CD14-positive monocyte (primary cell): ENCODE measurements around the gene CDH12. TPM values are rescaled to one million over a fixed set of nuclear protein-coding genes. Genes with fewer than 3 reads are reported as not detected.

ENCODE experiments used
- DNase-seq, 3 donors: peaks; one replicate each; pipeline ENCODE4 v3.0.0-alpha.2; 2011 to 2022
- H2AFZ ChIP-seq: 2 replicates; pipeline ENCODE4 v1.6.0; 2012; ENCODE audit warnings: mild to moderate bottlenecking, low read depth, low read length, inconsistent platforms; ENCODE audit not compliant: insufficient read depth, poor library complexity, severe bottlenecking
- H3K27ac ChIP-seq, 2 donors: 1 replicate in 1 of 2; 2 replicates in 1 of 2; pipeline ENCODE4 v1.5.1; 2012 to 2013; ENCODE audit warnings: low read length in 2 of 2, control low read depth in 1 of 2, inconsistent platforms in 1 of 2, low read depth in 1 of 2, mild to moderate bottlenecking in 1 of 2
- H3K27me3 ChIP-seq, 2 donors: one replicate each; pipeline versions ENCODE4 v1.6.0 to v1.6.1; 2011 to 2013; ENCODE audit warnings: low read length in 2 of 2; ENCODE audit not compliant: control insufficient read depth in 2 of 2, insufficient read depth in 2 of 2
- H3K36me3 ChIP-seq, 2 donors: replicated peaks in 1 of 2; 1 replicate in 1 of 2; 2 replicates in 1 of 2; pipeline versions ENCODE4 v1.5.1 to v1.6.1; 2012 to 2013; ENCODE audit warnings: low read length in 2 of 2, control low read depth in 1 of 2, inconsistent platforms in 1 of 2, mild to moderate bottlenecking in 1 of 2; ENCODE audit not compliant: insufficient read depth in 2 of 2, control insufficient read depth in 1 of 2
- H3K4me1 ChIP-seq, 2 donors: 1 replicate in 1 of 2; 2 replicates in 1 of 2; pipeline versions ENCODE4 v1.5.1 to v1.6.1; 2012 to 2013; ENCODE audit warnings: low read length in 2 of 2, control low read depth in 1 of 2, inconsistent platforms in 1 of 2, mild to moderate bottlenecking in 1 of 2, moderate library complexity in 1 of 2; ENCODE audit not compliant: insufficient read depth in 2 of 2, control insufficient read depth in 1 of 2
- H3K4me2 ChIP-seq: replicated peaks from 2 replicates; pipeline ENCODE3; 2012; ENCODE audit warnings: low read length, moderate library complexity, mild to moderate bottlenecking; ENCODE audit not compliant: poor library complexity, severe bottlenecking; ENCODE audit errors: extremely low read depth
- H3K4me3 ChIP-seq, 3 experiments: fragments of 200-600 bp in 1 of 3; sonication (generic) in 1 of 3; replicated peaks in 1 of 3; 1 replicate in 2 of 3; 2 replicates in 1 of 3; pipeline ENCODE4 v1.5.1; 2011 to 2013; ENCODE audit warnings: low read length in 3 of 3, mild to moderate bottlenecking in 3 of 3, control low read depth in 2 of 3, low read depth in 2 of 3, inconsistent platforms in 1 of 3, moderate library complexity in 1 of 3
- H3K79me2 ChIP-seq: 2 replicates; pipeline ENCODE4 v1.6.0; 2012; ENCODE audit warnings: mild to moderate bottlenecking, control low read depth, inconsistent platforms, low read length, moderate library complexity; ENCODE audit not compliant: insufficient read depth
- H3K9ac ChIP-seq: 2 replicates; pipeline ENCODE4 v1.6.0; 2017; ENCODE audit warnings: low read length, mild to moderate bottlenecking; ENCODE audit not compliant: insufficient read depth, poor library complexity, severe bottlenecking
- H3K9me3 ChIP-seq, 2 donors: replicated peaks in 1 of 2; 1 replicate in 1 of 2; 2 replicates in 1 of 2; pipeline versions ENCODE4 v1.5.1 to v1.6.1; 2012 to 2013; ENCODE audit warnings: low read length in 2 of 2, control low read depth in 1 of 2; ENCODE audit not compliant: control insufficient read depth in 1 of 2, insufficient read depth in 1 of 2
- H4K20me1 ChIP-seq: 2 replicates; pipeline ENCODE4 v1.6.0; 2012; ENCODE audit warnings: mild to moderate bottlenecking, low read length, control low read depth, moderate library complexity; ENCODE audit not compliant: insufficient read depth
- H3K27ac Mint-ChIP-seq, 7 donors: one replicate each; pipeline ENCODE4 v1.8.0; 2020; ENCODE audit warnings: mild to moderate bottlenecking in 7 of 7, mixed read lengths in 7 of 7, moderate library complexity in 6 of 7, inconsistent platforms in 2 of 7
- H3K27me3 Mint-ChIP-seq, 3 donors: one replicate each; pipeline ENCODE4 v1.8.0; 2021 to 2022; ENCODE audit warnings: low read depth in 3 of 3, mild to moderate bottlenecking in 3 of 3, mixed read lengths in 3 of 3, moderate library complexity in 3 of 3, inconsistent platforms in 1 of 3
- H3K36me3 Mint-ChIP-seq, 2 donors: one replicate each; pipeline ENCODE4 v1.8.0; 2020; ENCODE audit warnings: mixed read lengths in 2 of 2, inconsistent platforms in 1 of 2, mild to moderate bottlenecking in 1 of 2
- H3K4me1 Mint-ChIP-seq: one replicate; pipeline ENCODE4 v1.8.0; 2020; ENCODE audit warnings: mild to moderate bottlenecking, mixed read lengths
- H3K4me3 Mint-ChIP-seq, 2 donors: one replicate each; pipeline ENCODE4 v1.8.0; 2020; ENCODE audit warnings: mild to moderate bottlenecking in 2 of 2, mixed read lengths in 2 of 2, moderate library complexity in 1 of 2
- H3K9me3 Mint-ChIP-seq, 7 donors: one replicate each; pipeline ENCODE4 v1.8.0; 2020 to 2022; ENCODE audit warnings: mixed read lengths in 7 of 7, mild to moderate bottlenecking in 6 of 7, moderate library complexity in 6 of 7, inconsistent platforms in 2 of 7
- WGBS: methylation state at CpG from one replicate; pipeline ENCODE4 v1.1.5; 2013; ENCODE audit warnings: missing lambda C conversion rate; ENCODE audit not compliant: insufficient coverage; 5-methylcytosine and 5-hydroxymethylcytosine counted together
- intact Hi-C, 2 donors: fragments of 100-400 bp; cut with micrococcal nuclease; formaldehyde crosslinking; loops; one replicate each; pipeline versions ENCODE4 v1.15.0 to v1.15.1; 2023
- polyA plus RNA-seq, 3 donors: library from polyadenylated mRNA; depleted of rRNA in 1 of 3; unstranded in 2 of 3; stranded (reverse) in 1 of 3; fragments of 300-500 nt in 2 of 3; fragments of >200 nt in 1 of 3; fragmentation: Illumina TruSeq in 2 of 3; gene quantifications; 1 replicate in 2 of 3; 2 replicates in 1 of 3; pipeline ENCODE4 v1.2.3, GENCODE V29; 2012 to 2021
- TF ChIP-seq, protein P1 (sequence below): fragments of 200-600 bp; IDR thresholded peaks from one replicate; pipeline ENCODE4 v1.8.0; 2022; ENCODE audit warnings: antibody characterized with exemption, mild to moderate bottlenecking

Gene CDH12
- polyA plus RNA-seq, 3 donors = not detected

DNA sequence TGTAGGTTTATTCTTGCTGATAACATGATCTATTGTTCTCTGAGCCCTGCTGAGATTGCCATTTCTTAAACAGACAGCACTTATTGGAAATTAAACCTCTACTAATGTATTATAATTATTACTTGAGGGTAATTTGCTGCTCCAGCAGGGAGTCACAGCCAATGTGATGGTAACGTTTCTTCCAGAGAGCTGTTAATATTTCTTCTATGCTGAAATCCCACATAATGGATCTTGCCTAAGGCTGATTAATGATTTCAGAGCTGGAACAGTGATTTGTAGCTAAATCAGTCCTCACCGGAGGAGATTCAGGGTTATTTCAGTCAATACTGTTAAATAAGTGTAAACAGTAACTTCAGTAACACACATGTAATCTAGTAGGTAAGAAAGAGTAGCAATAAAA lies 170.1 kb downstream of the CDH12 start:
- intact Hi-C loops = no loop called here
- Histone ChIP-seq H3K9ac (no peak overlapping the region), H4K20me1 (no peaks in the 10 kb centered on the region), H3K36me3 (no peaks in the 10 kb centered on the region), H3K4me2 (no peak overlapping the region), H3K27me3 (no peaks in the 10 kb centered on the region), H3K9me3 (no peaks in the 10 kb centered on the region), H3K79me2 (no peaks in the 10 kb centered on the region), H3K4me1 (no peaks in the 10 kb centered on the region), H3K4me3 (no peak overlapping the region), H2AFZ (no peak overlapping the region), H3K27ac (no peak overlapping the region)
- H3K27ac Mint-ChIP-seq = no peak overlapping the region
- no CpG with 5 or more reads among the region's 2 CpGs for WGBS
- DNase-seq = no peak
- peaks cover 0 to 1% (median 0%) of the 10 kb centered on the region in 3 donors for H3K27me3 Mint-ChIP-seq
- no peaks in the 10 kb centered on the region for H3K4me1 Mint-ChIP-seq
- TF ChIP-seq, protein P1, sequence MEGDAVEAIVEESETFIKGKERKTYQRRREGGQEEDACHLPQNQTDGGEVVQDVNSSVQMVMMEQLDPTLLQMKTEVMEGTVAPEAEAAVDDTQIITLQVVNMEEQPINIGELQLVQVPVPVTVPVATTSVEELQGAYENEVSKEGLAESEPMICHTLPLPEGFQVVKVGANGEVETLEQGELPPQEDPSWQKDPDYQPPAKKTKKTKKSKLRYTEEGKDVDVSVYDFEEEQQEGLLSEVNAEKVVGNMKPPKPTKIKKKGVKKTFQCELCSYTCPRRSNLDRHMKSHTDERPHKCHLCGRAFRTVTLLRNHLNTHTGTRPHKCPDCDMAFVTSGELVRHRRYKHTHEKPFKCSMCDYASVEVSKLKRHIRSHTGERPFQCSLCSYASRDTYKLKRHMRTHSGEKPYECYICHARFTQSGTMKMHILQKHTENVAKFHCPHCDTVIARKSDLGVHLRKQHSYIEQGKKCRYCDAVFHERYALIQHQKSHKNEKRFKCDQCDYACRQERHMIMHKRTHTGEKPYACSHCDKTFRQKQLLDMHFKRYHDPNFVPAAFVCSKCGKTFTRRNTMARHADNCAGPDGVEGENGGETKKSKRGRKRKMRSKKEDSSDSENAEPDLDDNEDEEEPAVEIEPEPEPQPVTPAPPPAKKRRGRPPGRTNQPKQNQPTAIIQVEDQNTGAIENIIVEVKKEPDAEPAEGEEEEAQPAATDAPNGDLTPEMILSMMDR = no peak
- no peaks in the 10 kb centered on the region for H3K36me3 Mint-ChIP-seq
- no peaks in the 10 kb centered on the region for H3K9me3 Mint-ChIP-seq
- no peak overlapping the region for H3K4me3 Mint-ChIP-seq

DNA sequence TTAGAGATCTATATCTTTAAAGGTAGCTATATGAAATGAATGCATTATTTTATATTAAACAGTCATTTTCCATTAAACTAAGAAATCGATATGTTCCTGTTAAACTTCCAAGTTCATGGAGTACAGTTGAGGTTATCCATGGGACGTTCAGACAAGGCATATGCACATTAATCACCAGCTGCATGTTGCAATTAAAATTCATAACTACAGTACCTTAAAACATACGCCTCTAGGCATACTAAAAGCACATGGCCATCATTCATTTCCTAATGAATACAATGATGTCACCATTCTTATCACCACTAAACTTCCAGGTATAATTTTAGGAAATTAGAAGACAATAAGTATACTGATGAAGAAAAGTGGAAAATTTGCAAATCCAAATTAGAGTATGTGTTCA lies 174.3 kb downstream of the CDH12 start:
- Histone ChIP-seq H3K4me1 (no peaks in the 10 kb centered on the region), H3K9ac (no peak overlapping the region), H3K4me2 (no peak overlapping the region), H3K4me3 (no peak overlapping the region), H3K27me3 (no peaks in the 10 kb centered on the region), H2AFZ (no peak overlapping the region), H3K27ac (no peak overlapping the region), H3K79me2 (no peaks in the 10 kb centered on the region), H3K36me3 (no peaks in the 10 kb centered on the region), H3K9me3 (no peaks in the 10 kb centered on the region), H4K20me1 (no peaks in the 10 kb centered on the region)
- TF ChIP-seq, protein P1 = no peak
- H3K36me3 Mint-ChIP-seq = no peaks in the 10 kb centered on the region
- no peaks in the 10 kb centered on the region for H3K27me3 Mint-ChIP-seq
- intact Hi-C loops = no loop called here
- DNase-seq = no peak
- no peaks in the 10 kb centered on the region for H3K4me1 Mint-ChIP-seq
- H3K4me3 Mint-ChIP-seq = no peak overlapping the region
- no CpG with 5 or more reads among the region's 3 CpGs for WGBS
- no peak overlapping the region for H3K27ac Mint-ChIP-seq
- peaks cover 0 to 4% (median 0%) of the 10 kb centered on the region in 7 donors for H3K9me3 Mint-ChIP-seq
